IMR-90 (cell line): ENCODE results near the gene HTT. TPM values are rescaled to one million over a fixed set of nuclear protein-coding genes. Genes with fewer than 3 reads are reported as not detected.
A peak's percentile ranks its signal among the peaks of the same experiment; 100 is the strongest.

ENCODE experiments used
- ATAC-seq: fragments of 200-7000 bp; cut with Tn5 transposase; 2 replicates; pipeline ENCODE4 v1.9.1; 2020; ENCODE audit warnings: low read depth, mild to moderate bottlenecking, moderate library complexity
- BruUV-seq: library from RNA; stranded (reverse); fragments of 400-500 nt; replicated peaks from 2 replicates; lab custom pipeline; 2021; lab: Mats Ljungman, UMichigan
- CTCF ChIA-PET: fragments of 300-600 bp; formaldehyde crosslinking; extraction: SDS; loops from one replicate; lab custom pipeline; 2021; ENCODE audit warnings: antibody characterized with exemption; lab: Yijun Ruan, JAX
- POLR2A ChIA-PET: fragments of 300-600 bp; sonication (Branson Sonifier 250); formaldehyde crosslinking; loops from one replicate; lab custom pipeline; 2022; ENCODE audit warnings: antibody characterized with exemption; ENCODE audit not compliant: unreplicated experiment; lab: Charles Lee
- DNase-seq: peaks from one replicate; pipeline ENCODE4 v3.0.0; 2013
- H2AFZ ChIP-seq: replicated peaks from 2 replicates; pipeline ENCODE3; 2013; ENCODE audit warnings: low read length, mild to moderate bottlenecking; ENCODE audit not compliant: poor library complexity
- H2AK5ac ChIP-seq: 2 replicates; pipeline ENCODE4 v1.6.1; 2013; ENCODE audit warnings: low read depth, low read length, inconsistent platforms
- H2AK9ac ChIP-seq: replicated peaks from 2 replicates; pipeline ENCODE3; 2013; ENCODE audit warnings: mild to moderate bottlenecking, low read depth, low read length, moderate library complexity; ENCODE audit not compliant: poor library complexity
- H2BK120ac ChIP-seq: 2 replicates; pipeline ENCODE4 v1.6.1; 2013; ENCODE audit warnings: low read depth, low read length, inconsistent platforms
- H2BK15ac ChIP-seq: 3 replicates; pipeline ENCODE4 v1.6.1; 2013; ENCODE audit warnings: low read depth, low read length, inconsistent platforms
- H2BK20ac ChIP-seq: 2 replicates; pipeline ENCODE4 v1.6.1; 2013; ENCODE audit warnings: low read depth, mild to moderate bottlenecking, inconsistent platforms, low read length, moderate library complexity
- H2BK5ac ChIP-seq: 2 replicates; pipeline ENCODE4 v1.6.1; 2013; ENCODE audit warnings: mild to moderate bottlenecking, low read depth, low read length, inconsistent platforms; ENCODE audit not compliant: poor library complexity, severe bottlenecking
- H3K14ac ChIP-seq: replicated peaks from 2 replicates; pipeline ENCODE4 v1.6.1; 2013; ENCODE audit warnings: low read depth, low read length, inconsistent platforms
- H3K18ac ChIP-seq: 2 replicates; pipeline ENCODE4 v1.6.1; 2013; ENCODE audit warnings: low read depth, low read length, control low read depth
- H3K23ac ChIP-seq: 2 replicates; pipeline ENCODE4 v1.6.1; 2013; ENCODE audit warnings: low read depth, low read length, inconsistent platforms
- H3K27ac ChIP-seq: 2 replicates; pipeline ENCODE4 v1.5.1; 2013; ENCODE audit warnings: mild to moderate bottlenecking, control low read depth, low read length; ENCODE audit not compliant: insufficient read depth
- H3K27me3 ChIP-seq: 2 replicates; pipeline ENCODE4 v1.6.1; 2013; ENCODE audit warnings: low read length; ENCODE audit not compliant: control insufficient read depth, insufficient read depth
- H3K36me3 ChIP-seq: 2 replicates; pipeline ENCODE4 v1.6.1; 2013; ENCODE audit warnings: low read length, mixed read lengths; ENCODE audit not compliant: control insufficient read depth, insufficient read depth
- H3K4ac ChIP-seq: 2 replicates; pipeline ENCODE4 v1.6.1; 2013; ENCODE audit warnings: low read depth, low read length, inconsistent platforms
- H3K4me1 ChIP-seq: 2 replicates; pipeline ENCODE4 v1.6.1; 2013; ENCODE audit warnings: low read length, mixed read lengths; ENCODE audit not compliant: control insufficient read depth, insufficient read depth
- H3K4me2 ChIP-seq: 2 replicates; pipeline ENCODE4 v1.6.1; 2013; ENCODE audit warnings: low read depth, mild to moderate bottlenecking, control low read depth, low read length, moderate library complexity
- H3K4me3 ChIP-seq: 2 replicates; pipeline ENCODE4 v1.5.1; 2013; ENCODE audit warnings: low read depth, mild to moderate bottlenecking, control low read depth, low read length, moderate library complexity; ENCODE audit not compliant: insufficient read depth
- H3K56ac ChIP-seq: 2 replicates; pipeline ENCODE4 v1.6.1; 2013; ENCODE audit warnings: low read length, inconsistent platforms; ENCODE audit not compliant: insufficient read depth; ENCODE audit errors: extremely low read depth
- H3K79me1 ChIP-seq, 2 experiments: 2 replicates each; pipeline ENCODE4 v1.6.1; 2013; ENCODE audit warnings: low read length in 2 of 2, inconsistent platforms in 1 of 2, low read depth in 1 of 2
- H3K9ac ChIP-seq: 2 replicates; pipeline ENCODE4 v1.6.1; 2013; ENCODE audit warnings: low read depth, low read length, control low read depth
- H3K9me1 ChIP-seq: 2 replicates; pipeline ENCODE4 v1.6.1; 2013; ENCODE audit warnings: low read length, inconsistent platforms; ENCODE audit not compliant: insufficient read depth
- H3K9me3 ChIP-seq: 2 replicates; pipeline ENCODE4 v1.6.1; 2013; ENCODE audit warnings: low read length; ENCODE audit not compliant: control insufficient read depth, insufficient read depth
- H4K20me1 ChIP-seq: 2 replicates; pipeline ENCODE4 v1.6.1; 2013; ENCODE audit warnings: low read length, inconsistent platforms; ENCODE audit not compliant: insufficient read depth
- H4K5ac ChIP-seq: 2 replicates; pipeline ENCODE4 v1.6.1; 2013; ENCODE audit warnings: mild to moderate bottlenecking, low read depth, low read length, control low read depth
- H4K8ac ChIP-seq, 2 experiments: 2 replicates each; pipeline ENCODE4 v1.6.1; 2013; ENCODE audit warnings: low read depth in 2 of 2, low read length in 2 of 2, control low read depth in 1 of 2, inconsistent platforms in 1 of 2
- H4K91ac ChIP-seq: 2 replicates; pipeline ENCODE4 v1.6.1; 2013; ENCODE audit warnings: low read depth, low read length, inconsistent platforms; ENCODE audit not compliant: insufficient read depth
- NFE2L2 ChIP-seq: fragments of 150-350 bp; IDR thresholded peaks from 2 replicates; pipeline ENCODE4 v1.6.1; 2016; ENCODE audit warnings: low read depth, mild to moderate bottlenecking, low read length
- RAD21 ChIP-seq: IDR thresholded peaks from 2 replicates; pipeline ENCODE4 v1.6.1; 2012; ENCODE audit warnings: low read length, improper control_type of control experiment
- RFX5 ChIP-seq: IDR thresholded peaks from 2 replicates; pipeline ENCODE4 v1.8.0; 2012; ENCODE audit warnings: low read depth, mild to moderate bottlenecking, low read length, moderate library complexity
- SMC3 ChIP-seq: fragments of 150-350 bp; IDR thresholded peaks from 2 replicates; pipeline ENCODE4 v1.6.1; 2016; ENCODE audit warnings: low read depth, mild to moderate bottlenecking, antibody characterized with exemption, low read length, moderate library complexity
- WGBS, 2 experiments: methylation state at CpG; one replicate each; pipeline versions ENCODE4 v1.1.5 to v1.1.7; 2013; ENCODE audit warnings: missing lambda C conversion rate in 2 of 2; ENCODE audit not compliant: insufficient read length in 1 of 2; ENCODE audit errors: extremely low coverage in 2 of 2; 5-methylcytosine and 5-hydroxymethylcytosine counted together
- dilution Hi-C: fragments of 300-500 bp; cut with HindIII; formaldehyde crosslinking; loops from one replicate; pipeline ENCODE4 v1.14.3; 2018; ENCODE audit warnings: low sequenced_read_pairs; ENCODE audit not compliant: unreplicated experiment
- in situ Hi-C: fragments of 300-500 bp; cut with MboI; formaldehyde crosslinking; loops from 3 replicates; pipeline ENCODE4 v1.14.3; 2019; ENCODE audit warnings: low sequenced_read_pairs, inconsistent platforms, mixed read lengths
- intact Hi-C: fragments of 100-400 bp; cut with micrococcal nuclease; formaldehyde crosslinking; loops from 2 replicates; pipeline ENCODE4 v1.10.0; 2022
- polyA plus RNA-seq, 3 experiments: library from polyadenylated mRNA; depleted of rRNA; stranded (reverse); fragments of >200 nt; gene quantifications; 2 replicates each; pipeline ENCODE4 v1.2.3, GENCODE V29; 2012; ENCODE audit warnings: low replicate concordance in 1 of 3
- total RNA-seq: library from RNA; depleted of rRNA; stranded (reverse); fragments of >200 nt; gene quantifications from 2 replicates; pipeline ENCODE4 v1.2.3, GENCODE V29; 2012
- TF ChIP-seq, protein P1 (sequence below): conservative IDR thresholded peaks from 2 replicates; pipeline ENCODE4 v1.5.1; 2012; ENCODE audit warnings: mild to moderate bottlenecking, low read depth, low read length, improper control_type of control experiment
- TF ChIP-seq, protein P2 (sequence below): fragments of 150-350 bp; IDR thresholded peaks from 2 replicates; pipeline ENCODE4 v1.6.1; 2017; ENCODE audit warnings: mild to moderate bottlenecking, antibody characterized with exemption, low read length, low read depth

Gene HTT
- total and polyA plus RNA-seq, 2 of the 4 experiments (the other 2 are of a cell fraction), result 11.6 to 14.3 TPM

DNA sequence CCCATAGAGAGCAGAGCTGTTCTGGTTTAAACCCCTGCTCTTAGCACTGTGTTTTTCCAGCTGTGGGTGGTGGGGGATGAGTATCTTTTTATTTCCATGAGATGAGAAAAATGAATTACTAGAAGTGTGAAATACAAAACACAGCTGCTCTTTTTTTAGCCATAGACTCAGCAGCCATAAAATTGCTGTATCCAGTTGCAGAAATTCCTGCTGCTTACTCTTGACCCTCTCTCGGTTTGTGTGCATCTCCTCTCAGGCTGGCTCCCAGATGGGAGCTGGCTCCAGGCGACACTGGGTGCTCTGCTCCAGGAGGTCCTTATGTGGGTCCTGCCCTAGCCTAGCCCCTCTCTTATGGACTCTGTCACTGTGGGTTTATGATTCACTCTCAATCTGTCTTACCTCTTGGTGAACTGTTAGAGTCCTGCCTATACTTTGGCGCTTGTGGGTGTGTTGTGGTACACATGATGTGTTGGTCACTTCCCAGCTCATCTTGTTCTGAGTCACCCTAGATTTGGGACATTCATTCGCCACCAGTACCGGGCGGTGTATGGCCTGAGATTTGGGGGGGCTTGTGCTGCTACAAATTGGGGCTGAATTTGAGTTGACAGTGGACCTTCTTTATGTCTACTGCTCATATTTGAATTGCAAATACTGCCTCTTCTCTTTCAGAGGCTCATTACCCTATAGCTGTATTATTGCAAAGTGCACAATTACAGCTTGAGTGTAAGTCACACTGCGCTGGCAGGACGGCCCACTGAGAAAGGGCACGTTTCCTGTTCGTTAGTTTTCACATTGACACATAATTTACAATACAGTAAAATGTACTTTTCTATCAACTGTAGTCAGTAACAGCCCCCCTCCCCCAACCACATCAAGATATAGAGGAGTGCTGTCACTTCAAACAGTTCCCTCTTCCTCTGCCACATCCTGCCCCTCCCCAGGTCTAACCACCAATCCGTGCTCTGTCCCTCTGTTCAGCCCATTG is 127.5 kb downstream of the HTT start:
- WGBS, 2 experiments, result 67% methylated on average over 2 of the region's 11 CpGs; no CpG with 5 or more reads in 1 of the 2 experiments
- intact Hi-C loops, result no loop called here
- POLR2A ChIA-PET, result no interaction called here

More for the DNA sequence above, 127.5 kb downstream of the HTT start:
- Histone ChIP-seq H2AFZ (no peak overlapping the region), H3K14ac (no peak overlapping the region), H2AK5ac (no peak overlapping the region; the same call in 1 of the 2 replicates), H3K9ac (no peak overlapping the region), H2BK20ac (no peak overlapping the region), H4K20me1 (peaks cover 13% of the 10 kb centered on the region; the same call in 1 of the 2 replicates), H4K8ac (no peak overlapping the region), H3K27me3 (no peaks in the 10 kb centered on the region), H3K79me1 (peaks cover 0 to 19% of the 10 kb centered on the region in 2 experiments; a peak in 2 of 4 replicates), H2AK9ac (peak overlapping the region; percentile 85), H2BK15ac (no peak overlapping the region), H4K91ac (no peak overlapping the region), H4K5ac (no peak overlapping the region), H3K4me1 (peaks cover 18% of the 10 kb centered on the region), H3K4me2 (no peak overlapping the region), H3K36me3 (peaks cover 17% of the 10 kb centered on the region; the same call in 1 of the 2 replicates), H3K9me1 (peaks cover 16% of the 10 kb centered on the region), H2BK120ac (no peak overlapping the region), H3K9me3 (no peaks in the 10 kb centered on the region), H3K56ac (no peak overlapping the region), H3K18ac (no peak overlapping the region), H3K23ac (peak overlapping the region; percentile 68; the same call in 1 of the 2 replicates), H3K4ac (0 out of 2 replicates have a peak overlapping the region, but pooled peaks have one; percentile 2), H3K27ac (peak overlapping the region; percentile 28; the same call in 1 of the 2 replicates), H2BK5ac (no peak overlapping the region), H3K4me3 (no peak overlapping the region)
- ATAC-seq (peak; percentile 47), DNase-seq (peak; percentile 69)
- no TSS peak for BruUV-seq
- in situ Hi-C loops, result no loop called here
- CTCF ChIA-PET, result interaction anchor here (0.8 to 1.6 kb wide), 2 partner anchors 10 to 12 kb away, joined by 3 read pairs; no protein-coding TSS in a partner anchor
- dilution Hi-C loops, result no loop called here
- TF ChIP-seq NFE2L2 (no peak), RFX5 (no peak), SMC3 (no peak), RAD21 (no peak)
- TF ChIP-seq, protein P1, sequence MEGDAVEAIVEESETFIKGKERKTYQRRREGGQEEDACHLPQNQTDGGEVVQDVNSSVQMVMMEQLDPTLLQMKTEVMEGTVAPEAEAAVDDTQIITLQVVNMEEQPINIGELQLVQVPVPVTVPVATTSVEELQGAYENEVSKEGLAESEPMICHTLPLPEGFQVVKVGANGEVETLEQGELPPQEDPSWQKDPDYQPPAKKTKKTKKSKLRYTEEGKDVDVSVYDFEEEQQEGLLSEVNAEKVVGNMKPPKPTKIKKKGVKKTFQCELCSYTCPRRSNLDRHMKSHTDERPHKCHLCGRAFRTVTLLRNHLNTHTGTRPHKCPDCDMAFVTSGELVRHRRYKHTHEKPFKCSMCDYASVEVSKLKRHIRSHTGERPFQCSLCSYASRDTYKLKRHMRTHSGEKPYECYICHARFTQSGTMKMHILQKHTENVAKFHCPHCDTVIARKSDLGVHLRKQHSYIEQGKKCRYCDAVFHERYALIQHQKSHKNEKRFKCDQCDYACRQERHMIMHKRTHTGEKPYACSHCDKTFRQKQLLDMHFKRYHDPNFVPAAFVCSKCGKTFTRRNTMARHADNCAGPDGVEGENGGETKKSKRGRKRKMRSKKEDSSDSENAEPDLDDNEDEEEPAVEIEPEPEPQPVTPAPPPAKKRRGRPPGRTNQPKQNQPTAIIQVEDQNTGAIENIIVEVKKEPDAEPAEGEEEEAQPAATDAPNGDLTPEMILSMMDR, result no peak
- TF ChIP-seq, protein P2, sequence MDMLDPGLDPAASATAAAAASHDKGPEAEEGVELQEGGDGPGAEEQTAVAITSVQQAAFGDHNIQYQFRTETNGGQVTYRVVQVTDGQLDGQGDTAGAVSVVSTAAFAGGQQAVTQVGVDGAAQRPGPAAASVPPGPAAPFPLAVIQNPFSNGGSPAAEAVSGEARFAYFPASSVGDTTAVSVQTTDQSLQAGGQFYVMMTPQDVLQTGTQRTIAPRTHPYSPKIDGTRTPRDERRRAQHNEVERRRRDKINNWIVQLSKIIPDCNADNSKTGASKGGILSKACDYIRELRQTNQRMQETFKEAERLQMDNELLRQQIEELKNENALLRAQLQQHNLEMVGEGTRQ, result no peak
